HG02571 (cell line): ENCODE data around the gene LYVE1.

ENCODE experiments used
- ATAC-seq: cut with Tn5 transposase; IDR thresholded peaks from one replicate; pipeline ENCODE4 v1.9.1; 2021; ENCODE audit warnings: mild to moderate bottlenecking, moderate library complexity; ENCODE audit not compliant: unreplicated experiment

The LYVE1 gene

GRCh38 chr11:10526974-10527918 lies 41.2 kb downstream of the LYVE1 start:
- ATAC-seq, result no peak

- ATAC-seq, result no peak
These were observed 44.0 kb downstream of the LYVE1 start for GRCh38 chr11:10524471-10524870.

GRCh38 chr11:10522921-10523320 lies 45.5 kb downstream of the LYVE1 start:
- ATAC-seq, result no peak

- ATAC-seq, result no peak
These were observed 46.2 kb downstream of the LYVE1 start for GRCh38 chr11:10522276-10522675.

DNA sequence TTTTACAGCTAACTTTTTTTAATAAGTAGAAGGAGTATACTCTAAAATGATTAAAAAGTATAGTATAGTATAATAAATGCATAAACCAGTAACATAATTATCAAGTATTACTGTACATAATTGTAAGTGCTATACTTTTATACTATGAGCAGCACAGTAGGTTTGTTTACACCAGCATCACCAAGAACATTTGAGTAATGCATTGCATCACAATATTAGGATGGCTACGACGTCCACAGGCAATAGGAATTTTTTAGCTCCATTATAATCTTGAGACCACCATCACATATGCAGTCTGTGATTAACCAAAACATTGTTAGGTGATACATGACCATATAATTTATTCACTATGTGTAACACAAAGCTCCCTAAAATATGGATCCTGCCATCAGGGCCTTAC lies 47.9 kb downstream of the LYVE1 start:
- ATAC-seq, result no peak

DNA sequence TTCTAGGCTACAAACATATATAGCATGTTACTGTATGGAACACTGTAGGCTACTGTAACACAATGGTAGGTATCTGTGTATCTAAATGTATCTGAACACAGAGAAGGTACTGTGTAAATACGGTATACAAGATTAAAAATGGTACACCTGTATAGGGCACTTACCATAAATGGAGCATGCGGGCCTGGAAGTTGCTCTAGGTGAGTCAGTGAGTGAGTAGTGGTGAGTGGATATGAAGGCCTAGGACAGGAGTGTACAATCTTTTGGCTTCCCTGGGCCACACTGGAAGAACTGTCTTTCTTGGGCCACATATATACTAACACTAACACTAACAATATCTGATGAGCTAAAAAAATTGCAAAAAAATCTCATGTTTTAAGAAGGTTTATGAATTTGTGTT lies 48.8 kb downstream of the LYVE1 start:
- ATAC-seq, result no peak

DNA sequence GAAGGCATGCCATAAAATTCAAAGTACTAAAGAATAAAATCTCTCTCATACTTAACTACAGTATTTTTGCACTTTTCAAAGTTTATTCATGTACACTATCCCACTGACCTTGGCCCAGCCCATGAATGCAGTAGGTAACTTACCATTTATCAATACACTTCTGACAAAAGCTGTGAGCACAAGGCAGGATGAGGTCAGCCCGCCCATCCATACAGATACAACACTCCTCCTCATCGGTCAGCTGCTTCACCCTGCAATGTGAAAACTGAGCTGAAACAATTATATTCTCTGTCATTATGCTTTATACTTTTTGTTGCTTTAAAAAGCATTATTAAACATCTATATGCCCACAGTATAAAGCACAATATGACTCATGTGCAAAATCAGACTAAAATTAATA lies 49.6 kb downstream of the LYVE1 start:
- no peak for ATAC-seq

DNA sequence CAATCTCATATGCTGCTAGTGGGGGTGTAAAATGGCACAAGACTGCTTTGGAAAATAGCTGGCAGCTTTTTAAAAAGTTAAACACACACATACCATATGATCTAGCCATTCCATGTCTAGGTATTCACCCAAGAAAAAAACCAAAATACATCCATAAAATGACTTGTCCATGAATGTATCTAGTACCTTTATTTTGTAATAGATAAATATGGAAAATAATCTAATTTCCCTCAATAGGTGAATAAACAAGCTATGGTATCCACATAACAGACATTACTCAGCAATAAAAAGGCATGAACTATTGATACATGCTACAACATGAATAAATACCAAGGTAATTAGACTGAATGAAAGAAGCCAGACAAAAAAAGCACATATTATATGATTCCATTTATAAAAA lies 50.3 kb downstream of the LYVE1 start:
- ATAC-seq, result no peak

- ATAC-seq, result no peak
These were observed 53.0 kb downstream of the LYVE1 start for GRCh38 chr11:10515418-10515817.

DNA sequence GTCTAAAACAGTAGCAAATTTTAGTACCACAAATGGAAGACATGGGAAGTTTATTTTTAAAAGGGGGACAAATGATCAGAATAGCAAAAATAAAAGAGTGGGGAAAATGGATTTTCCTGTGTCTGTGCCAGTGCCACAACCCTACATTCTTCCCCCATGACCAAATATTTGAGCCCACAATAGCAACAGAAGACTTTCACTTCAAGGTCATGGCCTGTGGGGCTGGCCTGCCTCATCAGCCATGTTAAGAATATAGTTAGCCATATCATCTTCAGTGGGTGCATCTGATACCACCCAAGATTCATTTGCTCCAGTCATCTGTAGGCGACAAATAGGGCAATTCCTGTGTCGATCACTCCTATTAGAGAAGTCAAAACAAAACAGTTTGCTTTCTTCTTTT lies 53.8 kb downstream of the LYVE1 start:
- ATAC-seq, result no peak

- ATAC-seq, result no peak
These were observed 54.3 kb downstream of the LYVE1 start for GRCh38 chr11:10514202-10514601.

GRCh38 chr11:10511181-10511621 lies 57.3 kb downstream of the LYVE1 start:
- ATAC-seq, result no peak
